HG03378 (cell line): ENCODE data around the gene WDR45.

Experiments
- ATAC-seq: cut with Tn5 transposase; IDR thresholded peaks from one replicate; pipeline ENCODE4 v1.9.1; 2021; ENCODE audit warnings: mild to moderate bottlenecking, moderate library complexity; ENCODE audit not compliant: unreplicated experiment

The WDR45 gene

GRCh38 chrX:49075347-49075746, 4.3 kb downstream of the WDR45 start:
- no peak for ATAC-seq

GRCh38 chrX:49073601-49074575, 5.8 kb downstream of the WDR45 start, which contains the start of gene PRAF2:
PRAF2 (minus strand) TSS chrX:49074002; CDS start chrX:49073987, 15 bp downstream.
- ATAC-seq: peak; percentile 81

DNA sequence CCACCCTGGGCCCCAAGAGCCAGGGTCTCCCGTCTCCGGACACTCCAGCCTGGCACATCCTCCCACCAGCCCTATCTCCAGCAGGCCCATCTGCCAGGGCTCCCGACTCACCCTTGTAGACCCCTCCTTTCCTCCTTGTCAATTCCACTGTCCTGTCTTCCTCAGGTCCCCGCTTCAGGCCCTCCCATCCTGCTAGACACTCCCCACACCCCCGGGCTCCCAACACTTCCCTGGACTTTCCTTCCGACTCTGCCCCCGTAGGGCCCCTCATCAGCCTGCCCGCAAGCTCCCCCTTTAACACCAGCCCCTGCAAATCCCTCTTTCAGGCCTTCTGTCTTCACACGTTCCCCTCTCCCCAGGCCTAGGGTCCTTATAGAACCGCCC, 7.0 kb downstream of the WDR45 start:
- ATAC-seq: no peak

DNA sequence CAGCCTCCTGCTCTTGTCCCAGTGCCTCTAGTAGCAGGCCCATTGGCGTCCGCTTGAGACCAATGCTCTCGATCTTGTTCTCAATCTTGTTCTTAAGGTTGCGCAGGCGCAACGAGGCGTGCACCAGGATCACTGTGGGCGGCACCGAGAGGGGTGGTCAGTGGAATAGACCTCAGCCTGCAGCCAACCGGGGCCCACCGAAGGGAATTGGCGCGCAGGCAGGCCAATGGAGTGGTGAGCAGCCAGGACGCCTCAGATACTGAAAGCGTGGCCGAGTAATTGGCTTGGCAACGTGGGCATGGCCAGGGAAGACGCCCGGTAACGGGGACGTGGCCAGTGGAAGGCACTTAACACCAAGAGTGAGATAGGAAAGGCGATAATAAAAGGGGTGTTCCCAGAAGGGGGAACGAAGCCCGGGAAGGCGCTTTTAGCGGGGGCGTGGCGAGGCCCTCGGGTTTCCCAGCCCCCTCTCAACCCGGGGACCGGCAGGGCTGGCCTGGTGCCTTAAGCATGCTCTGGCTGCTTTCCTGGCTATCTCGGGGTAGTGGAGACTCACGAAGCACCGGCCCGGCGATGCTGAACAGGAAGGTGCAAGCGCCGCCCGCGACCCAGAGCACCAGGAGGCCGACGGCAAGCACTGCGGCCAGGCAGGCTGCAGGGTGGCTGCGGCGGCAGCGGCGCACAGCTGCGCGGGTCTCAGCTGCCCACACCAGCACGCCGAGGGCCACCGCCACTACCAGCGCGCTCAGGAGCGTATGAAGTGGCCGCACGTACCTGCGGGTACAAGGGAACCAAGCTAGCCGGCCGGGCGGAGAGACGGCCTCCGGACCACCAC, 7.6 kb downstream of the WDR45 start:
- ATAC-seq: no peak

DNA sequence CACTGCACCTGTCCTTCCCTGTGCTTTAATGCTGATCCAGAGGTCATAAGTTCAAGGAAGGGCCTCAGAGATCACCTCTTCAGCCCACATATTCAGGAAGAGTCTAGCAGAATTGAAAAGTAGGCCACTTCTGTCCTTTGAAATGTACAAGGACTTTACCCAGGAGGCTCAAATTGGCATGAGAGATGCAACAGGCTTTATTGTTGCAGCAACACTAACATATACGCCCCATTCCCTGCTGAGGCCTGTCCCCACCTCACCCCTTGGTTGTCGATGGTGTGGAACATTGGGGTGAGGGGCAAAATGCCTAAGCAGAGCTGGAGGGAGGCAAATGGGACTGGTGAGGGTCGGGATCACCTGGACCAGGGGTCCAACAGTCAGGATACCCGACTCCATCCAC, 8.7 kb downstream of the WDR45 start:
- no peak for ATAC-seq

DNA sequence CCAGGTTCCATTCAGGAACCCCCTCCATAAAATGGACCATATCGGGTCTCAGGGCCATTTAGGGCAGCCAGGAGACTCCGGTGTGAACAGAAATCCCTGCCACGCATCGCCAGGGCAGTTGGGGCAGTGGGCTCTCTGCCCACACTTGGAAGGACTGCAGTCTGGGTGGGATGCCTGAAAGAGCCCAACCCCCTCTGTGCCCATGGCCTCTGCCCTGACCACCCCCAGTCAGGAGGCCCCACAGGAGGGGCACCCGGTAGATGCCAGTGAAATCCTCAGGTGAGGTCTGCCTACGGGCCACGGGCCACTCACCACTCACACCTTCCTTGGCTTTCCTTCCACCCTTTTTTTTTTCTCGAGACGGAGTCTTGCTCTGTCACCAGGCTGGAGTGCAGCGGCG, 10.6 kb downstream of the WDR45 start:
- no peak for ATAC-seq

- ATAC-seq: no peak
Measured at GRCh38 chrX:49067285-49068120, 12.2 kb downstream of the WDR45 start.

DNA sequence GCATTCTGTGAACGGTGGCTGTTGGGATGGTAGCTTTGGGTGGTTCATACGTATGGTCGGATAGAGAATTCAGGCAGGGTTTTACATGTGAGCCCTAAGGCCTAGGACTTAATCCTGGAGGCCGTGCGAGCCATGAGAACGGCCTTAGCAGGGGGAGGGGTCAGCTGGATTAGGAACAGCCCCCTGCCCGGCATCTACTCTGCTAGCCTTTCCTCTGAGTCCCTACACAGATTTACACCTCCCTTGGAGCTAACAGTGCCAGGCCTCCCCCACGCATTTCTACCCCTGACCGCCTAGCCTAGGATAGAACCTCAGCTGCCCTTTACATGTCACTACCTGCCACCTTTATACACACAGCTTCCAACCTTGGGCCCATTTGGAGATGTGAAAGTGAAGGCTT, 13.0 kb downstream of the WDR45 start:
- ATAC-seq: no peak

DNA sequence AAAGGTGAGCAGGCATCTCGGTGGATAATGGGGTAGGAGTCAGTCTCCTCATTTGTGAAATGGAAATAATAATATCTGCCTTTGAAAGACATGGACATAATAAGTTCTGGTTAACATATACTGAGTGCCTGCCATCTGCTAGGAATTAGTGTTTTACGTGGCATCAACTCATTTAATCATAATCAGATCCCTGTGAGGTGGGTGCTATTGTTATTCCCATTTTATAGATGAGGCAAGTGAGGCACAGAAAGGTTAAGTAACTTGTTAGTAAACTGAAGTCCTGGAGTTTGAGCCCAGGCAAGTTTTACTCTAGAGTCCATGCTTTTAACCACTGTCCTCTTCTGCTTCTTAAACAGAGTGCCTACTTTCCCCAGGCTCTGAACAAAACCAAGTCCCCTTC, 13.4 kb downstream of the WDR45 start:
- no peak for ATAC-seq

GRCh38 chrX:49064735-49065134, 15.0 kb downstream of the WDR45 start:
- no peak for ATAC-seq

GRCh38 chrX:49064303-49064702, 15.4 kb downstream of the WDR45 start:
- ATAC-seq: no peak

- ATAC-seq: no peak
Measured at GRCh38 chrX:49063715-49064114, 16.0 kb downstream of the WDR45 start.

- ATAC-seq: no peak
Measured at GRCh38 chrX:49061916-49062315, 17.8 kb downstream of the WDR45 start.

GRCh38 chrX:49061490-49061889, 18.2 kb downstream of the WDR45 start:
- no peak for ATAC-seq

- no peak for ATAC-seq
Measured at GRCh38 chrX:49060914-49061313, 18.8 kb downstream of the WDR45 start.

DNA sequence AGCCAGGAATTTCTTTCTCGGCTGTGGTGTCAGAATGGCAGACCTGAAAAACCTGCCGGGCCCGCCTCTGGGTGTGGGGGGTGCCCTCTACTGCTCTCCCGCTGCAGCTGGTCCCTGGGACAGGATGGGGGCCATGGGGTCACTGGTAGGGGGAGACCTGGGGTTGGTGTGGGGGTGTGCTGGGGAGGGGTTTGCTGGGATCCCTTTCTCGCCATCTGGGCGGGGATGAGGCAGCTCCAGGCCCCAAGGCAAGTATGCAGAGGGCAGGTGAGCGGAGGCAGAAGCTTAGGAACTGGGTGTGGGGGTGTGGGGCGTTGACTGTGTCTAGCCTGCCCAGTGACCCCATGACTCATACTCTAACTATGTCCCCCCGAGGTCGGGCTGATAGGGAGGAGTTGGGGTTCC, 20.0 kb downstream of the WDR45 start:
- ATAC-seq: no peak

DNA sequence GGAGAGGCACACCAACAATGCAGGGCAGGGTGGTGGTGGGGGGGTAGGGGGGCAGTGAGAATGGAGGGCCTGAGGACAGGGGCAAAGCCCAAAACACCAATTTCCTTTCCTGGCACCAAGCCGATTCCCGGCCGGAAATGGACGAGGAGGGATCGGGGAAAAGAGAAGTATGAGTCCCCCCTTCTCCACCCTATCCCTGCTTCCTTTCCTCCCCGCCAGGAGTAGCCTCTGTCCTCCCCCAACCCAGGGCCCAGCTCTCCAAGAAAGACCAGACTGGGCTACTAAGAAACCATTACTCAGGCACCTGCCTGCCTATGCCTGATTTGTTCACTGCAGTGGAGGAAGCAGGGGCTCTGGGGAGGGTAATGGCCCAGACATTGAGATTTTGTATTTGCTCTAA, 20.5 kb downstream of the WDR45 start:
- ATAC-seq: no peak

GRCh38 chrX:49058794-49059193, 20.9 kb downstream of the WDR45 start, which contains the start of gene CCDC120:
CCDC120 (plus strand) TSS chrX:49058999; CDS start chrX:49062042, 3,043 bp downstream.
- no peak for ATAC-seq

DNA sequence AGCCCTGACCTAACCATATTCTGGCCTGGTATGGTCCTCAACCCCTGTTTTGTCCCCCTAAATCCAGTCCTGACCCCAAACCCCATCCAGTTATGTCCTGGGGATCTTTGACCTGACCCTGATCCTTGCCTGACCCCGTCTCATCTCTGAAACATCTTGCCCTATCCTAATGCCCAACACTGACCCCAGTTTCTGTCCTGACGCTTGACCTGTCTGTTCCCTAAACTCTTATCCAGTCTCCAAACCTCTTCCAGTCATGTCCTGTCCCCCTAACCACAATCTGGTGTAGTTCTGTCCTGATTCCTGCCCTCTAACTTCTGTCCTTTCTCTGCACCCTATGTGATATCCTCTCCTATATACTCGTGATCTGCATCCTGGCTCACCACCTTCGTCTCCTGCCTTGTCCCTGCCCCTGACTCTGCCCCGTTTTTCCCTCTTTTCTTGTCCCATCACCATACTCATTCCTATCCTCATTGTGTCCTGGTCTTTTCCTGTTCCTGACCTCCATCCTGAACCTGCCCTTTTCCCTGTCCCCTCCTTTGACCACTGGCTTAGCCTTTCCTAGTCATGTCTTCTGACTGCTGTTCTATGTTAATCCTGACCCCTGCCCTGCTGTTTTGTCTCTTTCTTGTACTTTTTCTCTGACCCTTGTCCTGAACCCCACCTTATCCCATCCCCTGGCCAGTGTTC, 25.5 kb downstream of the WDR45 start:
- no peak for ATAC-seq
